ENCODE measurements around the gene GOLGA8R.
"Not testable (repeated sequence)": the region's sequence is repeated elsewhere in the genome, so short reads cannot be mapped to it uniquely, and the experiment has no call there.

Gene GOLGA8R, protein sequence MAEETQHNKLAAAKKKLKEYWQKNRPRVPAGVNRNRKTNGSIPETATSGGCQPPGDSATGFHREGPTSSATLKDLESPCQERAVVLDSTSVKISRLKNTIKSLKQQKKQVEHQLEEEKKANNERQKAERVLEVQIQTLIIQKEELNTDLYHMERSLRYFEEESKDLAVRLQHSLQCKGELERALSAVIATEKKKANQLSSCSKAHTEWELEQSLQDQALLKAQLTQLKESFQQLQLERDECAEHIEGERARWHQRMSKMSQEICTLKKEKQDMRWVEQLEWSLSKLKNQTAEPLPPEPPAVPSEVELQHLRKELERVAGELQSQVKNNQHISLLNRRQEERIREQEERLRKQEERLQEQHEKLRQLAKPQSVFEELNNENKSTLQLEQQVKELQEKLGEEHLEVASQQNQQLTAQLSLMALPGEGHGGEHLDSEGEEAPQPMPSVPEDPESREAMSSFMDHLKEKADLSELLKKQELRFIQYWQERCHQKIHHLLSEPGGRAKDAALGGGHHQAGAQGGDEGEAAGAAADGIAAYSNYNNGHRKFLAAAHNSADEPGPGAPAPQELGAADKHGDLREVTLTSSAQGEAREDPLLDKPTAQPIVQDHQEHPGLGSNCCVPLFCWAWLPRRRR

DNA sequence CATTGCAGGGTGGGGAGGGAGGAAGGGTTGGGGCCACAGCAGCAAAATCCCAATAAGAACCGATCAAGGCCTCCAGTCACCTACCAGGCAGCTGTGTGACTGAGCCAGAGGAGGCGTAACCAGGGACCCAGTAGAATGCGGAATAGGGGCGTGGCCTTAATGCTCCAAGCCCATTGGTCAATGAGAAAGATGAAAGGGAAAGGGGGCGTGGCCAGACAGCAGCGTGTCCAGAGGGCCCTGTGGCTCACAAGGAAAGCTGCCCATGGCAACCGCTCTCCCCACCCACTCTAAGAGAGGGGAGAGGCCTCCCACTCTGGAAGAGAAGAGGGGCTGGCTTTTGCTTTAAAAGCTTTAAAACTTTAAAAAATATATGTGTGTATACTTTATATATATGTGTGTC lies at the start of gene GOLGA8R:
GOLGA8R (minus strand) TSS at position 101 of the 400 bp plus-strand sequence; CDS start at position 3, 98 bp downstream.
- not testable (repeated sequence) for DNase-seq

DNA sequence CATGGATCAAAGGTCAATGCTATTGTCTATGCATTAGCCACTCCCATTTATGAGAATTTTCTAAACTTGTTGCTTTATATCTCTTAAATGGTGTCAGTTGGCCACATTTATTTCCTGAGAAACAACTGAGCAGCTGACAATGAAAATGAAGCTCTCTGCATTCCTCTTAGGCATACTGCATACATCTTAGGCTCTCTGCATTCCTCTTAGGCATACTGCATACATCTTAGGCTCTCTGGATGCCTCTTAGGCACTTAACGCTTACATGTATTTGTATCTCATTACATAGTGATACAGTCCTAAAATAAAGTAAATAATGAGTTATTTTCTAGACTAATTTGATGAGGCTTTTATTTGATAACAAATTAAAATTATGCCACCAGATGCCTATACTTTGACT lies 49.8 kb upstream of the GOLGA8R start:
- DNase-seq = not testable (repeated sequence)

DNA sequence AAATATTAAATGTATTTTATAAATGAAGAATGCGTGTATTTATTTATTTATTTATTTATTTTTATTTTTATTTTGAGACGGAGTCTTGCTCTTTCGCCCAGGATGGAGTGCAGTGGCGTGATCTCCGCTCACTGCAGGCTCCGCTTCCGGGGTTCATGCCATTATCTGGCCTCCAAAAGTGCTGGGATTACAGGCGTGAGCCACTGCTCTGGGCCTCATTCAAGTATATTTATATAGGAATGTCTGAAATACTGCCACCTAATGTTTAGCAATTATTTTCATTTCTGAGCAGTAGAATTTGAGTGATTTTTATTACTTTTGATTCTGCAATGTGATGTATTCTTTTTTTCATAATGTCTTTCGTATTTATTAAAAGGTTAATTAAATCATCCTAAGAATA lies 48.1 kb upstream of the GOLGA8R start:
- DNase-seq = not testable (repeated sequence)

DNA sequence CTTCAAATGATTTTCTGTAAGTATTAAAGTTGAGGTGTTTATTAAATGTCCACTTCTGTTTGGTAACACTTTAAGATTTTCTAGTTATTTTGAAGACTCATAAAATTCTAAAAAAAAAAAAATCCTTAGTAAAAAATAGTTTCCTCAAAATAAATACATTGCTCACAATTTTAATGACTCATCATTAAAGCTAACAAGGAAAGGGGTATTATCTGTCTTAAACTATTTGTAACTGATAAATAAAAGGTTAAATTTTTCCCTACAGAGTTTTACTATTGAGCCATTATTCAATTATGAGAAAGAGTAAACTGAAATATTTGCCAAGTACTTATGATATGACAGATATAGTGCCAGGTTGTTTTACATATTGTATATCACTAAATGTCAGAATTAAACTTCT lies 38.6 kb upstream of the GOLGA8R start:
- not testable (repeated sequence) for DNase-seq

DNA sequence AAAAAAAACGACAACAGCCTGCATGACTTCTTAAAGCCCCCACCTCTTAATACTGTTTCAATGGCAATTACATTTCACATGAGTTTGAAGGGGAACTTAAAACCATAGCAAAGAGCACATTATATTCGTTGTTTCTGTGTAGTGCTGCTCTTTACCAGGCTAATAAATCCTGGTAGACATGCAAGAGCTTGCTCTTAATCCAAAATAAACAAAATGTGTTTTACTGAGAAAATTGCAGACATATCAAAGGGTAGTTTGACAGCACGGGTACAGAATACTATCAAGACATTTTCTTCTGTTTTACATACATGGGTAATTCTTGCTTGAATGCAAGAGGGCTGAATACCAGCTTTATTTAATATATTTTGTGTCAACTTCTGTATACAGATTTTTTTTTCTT lies 24.3 kb upstream of the GOLGA8R start:
- DNase-seq = not testable (repeated sequence)

DNA sequence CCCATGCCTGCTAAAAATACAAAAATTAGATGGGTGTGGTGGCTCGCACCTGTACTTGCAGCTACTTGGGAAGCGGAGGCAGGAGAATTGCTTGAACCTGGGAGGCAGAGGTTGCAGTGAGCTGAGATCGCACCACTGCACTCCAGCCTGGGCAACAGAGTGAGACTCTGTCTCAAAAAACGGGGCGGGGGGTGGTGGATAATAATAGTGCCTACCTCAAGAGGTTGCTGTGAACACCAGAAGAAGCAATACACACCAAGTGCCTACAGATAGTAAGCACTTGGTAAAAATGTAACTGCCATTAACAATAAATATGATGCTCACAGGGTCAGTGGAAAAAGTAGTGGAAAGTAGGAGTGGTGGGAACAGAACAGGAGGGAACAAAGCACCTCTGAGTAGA lies 21.8 kb upstream of the GOLGA8R start:
- not testable (repeated sequence) for DNase-seq

DNA sequence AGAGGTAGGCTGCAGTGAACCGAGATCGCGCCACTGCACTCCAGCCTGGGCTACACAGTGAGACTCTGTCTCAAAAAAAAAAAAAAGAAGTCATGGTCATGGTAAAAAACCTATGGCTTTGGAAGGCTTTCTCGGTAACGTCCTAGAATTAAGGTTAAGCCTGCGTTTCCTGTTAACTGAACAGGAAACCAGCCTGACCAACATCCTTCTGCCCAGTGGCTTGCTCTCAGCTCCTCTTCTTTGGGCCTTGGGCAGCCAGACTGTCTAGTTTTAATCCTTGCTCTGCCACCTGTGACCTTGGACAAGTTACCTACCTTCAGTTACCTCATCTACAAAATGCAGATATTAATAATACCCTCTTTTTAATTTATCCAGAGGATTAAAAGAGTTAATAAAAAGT lies 6.7 kb upstream of the GOLGA8R start:
- not testable (repeated sequence) for DNase-seq

DNA sequence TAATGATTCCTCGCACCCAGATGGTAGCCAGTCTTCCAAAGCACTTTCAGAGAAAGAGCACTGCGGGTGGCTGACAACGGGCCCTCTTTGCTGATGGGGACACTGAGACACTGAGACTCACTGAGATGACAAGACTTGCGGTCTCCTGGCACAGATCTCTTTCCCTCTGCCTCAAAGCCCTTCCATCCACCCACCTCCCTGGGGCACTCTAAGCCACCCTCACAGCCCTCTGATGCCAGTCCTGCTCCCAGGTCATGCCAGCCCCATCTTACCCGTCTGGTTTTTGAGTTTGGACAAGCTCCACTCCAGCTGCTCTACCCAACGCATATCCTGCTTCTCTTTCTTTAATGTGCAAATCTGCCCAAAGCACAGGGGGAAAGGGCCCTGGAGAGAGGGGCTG lies 6.4 kb downstream of the GOLGA8R start:
- DNase-seq = not testable (repeated sequence)

DNA sequence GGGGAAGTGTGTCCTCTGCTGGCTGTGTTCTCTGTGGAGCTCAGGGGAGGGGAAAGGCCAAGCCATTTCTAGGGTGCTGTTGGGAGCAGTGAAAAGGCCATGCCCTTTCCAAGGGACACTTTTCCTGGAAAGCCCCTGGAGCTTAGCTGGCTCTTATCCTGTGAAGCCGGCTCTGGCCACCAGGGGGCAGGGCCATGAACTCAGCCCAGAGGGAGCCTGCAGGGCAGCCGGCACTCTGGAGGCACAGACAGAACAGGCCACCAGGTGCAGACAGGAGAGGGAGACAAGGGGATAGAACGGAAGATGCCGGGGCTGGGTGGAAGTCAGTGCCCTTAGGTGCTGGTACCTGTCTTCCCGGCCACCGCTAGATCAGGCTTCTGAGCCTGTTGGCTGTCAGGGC lies 15.1 kb downstream of the GOLGA8R start:
- DNase-seq = not testable (repeated sequence)

DNA sequence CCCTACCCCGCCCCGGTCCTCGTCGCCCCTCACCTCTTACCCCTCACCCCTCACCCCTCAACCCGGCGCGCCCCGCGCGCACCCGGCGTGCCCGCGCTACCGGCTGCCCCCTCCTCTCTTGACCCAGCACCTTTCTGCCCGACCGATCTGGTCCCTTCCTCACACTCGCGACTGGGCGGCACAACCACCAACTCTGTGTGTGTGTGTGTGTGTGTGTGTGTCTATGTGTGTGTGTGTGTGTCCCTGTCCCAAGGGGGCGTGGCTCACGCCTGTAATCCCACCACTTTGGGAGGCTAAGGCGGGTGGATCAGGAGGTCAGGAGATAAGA lies 20.4 kb downstream of the GOLGA8R start:
- not testable (repeated sequence) for DNase-seq

DNA sequence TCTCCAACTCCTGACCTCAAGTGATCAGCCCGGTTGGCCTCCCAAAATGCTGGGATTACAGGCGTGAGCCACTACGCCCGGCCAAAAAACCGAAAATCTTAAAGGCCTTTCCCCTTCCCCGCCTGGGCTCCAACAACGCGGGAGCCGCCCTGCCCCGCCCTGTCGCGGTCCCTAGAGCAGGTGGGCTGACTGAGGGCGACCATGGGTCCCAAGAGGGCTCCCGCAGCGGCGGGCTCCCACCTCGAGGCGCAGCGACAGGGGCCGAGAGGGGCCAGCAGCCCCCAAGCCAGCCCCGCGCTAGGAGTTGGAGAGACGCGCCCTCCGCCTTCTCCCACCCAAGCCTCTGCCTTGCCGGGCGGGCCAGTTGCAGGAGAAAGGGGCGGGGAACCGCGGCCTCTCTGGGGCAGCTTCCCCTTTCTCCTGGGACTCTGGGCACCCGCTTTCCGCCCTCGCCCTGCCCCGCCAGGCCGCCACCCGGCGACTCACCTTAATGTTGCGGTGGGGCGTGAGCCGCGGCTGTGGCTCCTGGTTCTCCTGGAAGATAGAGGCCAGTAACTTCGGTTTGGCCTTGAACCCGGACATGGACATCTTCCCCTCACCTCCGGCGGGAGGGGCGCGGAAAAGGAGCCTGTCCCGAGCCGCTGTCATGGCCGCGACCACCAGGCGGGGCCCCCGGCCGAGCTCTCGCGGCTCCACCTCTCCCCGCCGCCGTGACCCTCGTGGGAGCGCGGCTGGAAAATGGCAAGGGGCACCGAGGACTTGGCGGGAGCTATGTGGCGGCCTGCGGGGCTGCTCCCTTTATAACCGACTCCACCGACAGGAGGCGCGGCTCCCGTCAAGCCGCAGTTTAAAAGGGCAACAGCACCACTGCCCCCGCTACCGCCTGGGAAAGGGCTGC lies 21.0 kb downstream of the GOLGA8R start, which contains the start of gene CHRFAM7A:
CHRFAM7A (minus strand) TSS at position 775 of the 898 bp plus-strand sequence. CDS start 10,189 bp downstream, outside the sequence.
- not testable (repeated sequence) for DNase-seq

DNA sequence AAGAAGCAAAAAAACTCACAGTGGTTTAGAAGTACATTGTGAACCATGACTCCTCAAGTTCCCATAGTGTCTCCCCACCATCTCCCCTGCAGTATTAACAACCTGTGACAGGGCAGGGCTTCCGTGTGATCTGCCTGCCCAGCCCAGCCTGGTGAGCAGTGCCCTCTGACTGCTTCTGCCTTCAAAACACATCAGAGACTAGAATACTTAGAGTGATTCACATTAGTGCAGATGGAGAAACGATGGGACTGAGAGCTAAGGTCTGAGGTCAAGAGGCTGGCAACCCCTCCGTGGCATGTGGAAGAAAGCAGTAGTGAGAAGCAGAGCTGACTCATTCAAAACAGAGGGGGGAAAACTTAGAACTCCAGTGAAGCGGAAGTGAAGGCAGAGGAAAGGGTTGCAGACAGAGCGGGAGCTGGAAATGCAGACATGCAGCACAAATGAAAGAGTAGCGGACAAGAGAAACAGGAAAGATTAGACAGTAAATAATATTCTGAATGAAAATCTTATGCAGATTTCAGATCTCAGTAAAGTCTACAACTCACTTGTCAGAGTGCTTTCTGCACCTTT lies 27.7 kb downstream of the GOLGA8R start:
- not testable (repeated sequence) for DNase-seq

DNA sequence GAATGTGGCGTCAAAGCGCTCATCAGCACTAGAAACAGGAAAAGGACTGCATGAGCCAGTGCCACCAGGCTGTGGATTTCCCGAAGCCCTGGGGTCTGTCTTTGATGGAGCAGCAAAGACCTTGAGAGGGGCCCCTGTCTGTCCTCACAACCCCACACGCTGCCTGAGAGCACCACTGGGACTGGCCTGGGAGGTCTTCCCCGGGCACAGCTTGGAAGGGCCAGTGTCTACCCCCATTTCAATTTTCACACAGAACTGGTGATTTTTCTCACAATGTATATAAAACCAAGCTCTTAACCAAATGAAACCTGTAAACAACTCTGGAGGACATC lies 37.0 kb downstream of the GOLGA8R start:
- DNase-seq = not testable (repeated sequence)

DNA sequence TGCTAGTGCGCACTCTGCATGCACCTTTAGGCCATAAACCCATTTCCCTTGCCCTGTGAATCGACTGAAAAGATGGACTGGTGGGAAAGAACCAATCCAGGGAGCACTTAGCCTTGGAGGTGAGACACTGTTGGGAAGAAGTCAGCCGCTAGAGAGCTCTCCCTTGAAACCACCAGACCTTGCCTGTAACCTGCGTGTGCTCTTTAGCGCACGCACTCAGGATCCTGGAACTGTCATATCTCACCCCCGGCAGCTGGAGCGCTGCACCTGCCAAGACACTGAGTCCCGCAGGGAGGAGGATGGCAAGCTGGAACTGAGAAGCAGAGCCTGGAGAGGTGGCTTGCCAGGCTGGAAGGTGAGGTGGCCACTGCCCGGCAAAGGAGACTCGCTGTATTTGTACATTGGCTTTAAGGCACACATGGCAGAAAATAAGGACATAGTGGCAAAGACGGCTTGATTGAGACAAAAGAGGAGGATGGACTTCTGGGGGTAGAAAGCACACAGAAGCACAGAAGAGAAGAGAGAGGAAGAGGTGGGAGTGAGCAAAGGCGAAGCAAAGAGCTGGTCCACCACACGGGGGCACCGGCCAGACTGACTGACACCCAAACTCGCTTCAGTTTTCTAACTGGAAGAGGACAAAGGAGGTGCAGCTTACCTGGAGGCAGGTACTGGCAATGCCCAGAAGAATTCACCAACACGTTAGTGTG lies 37.5 kb downstream of the GOLGA8R start:
- not testable (repeated sequence) for DNase-seq

DNA sequence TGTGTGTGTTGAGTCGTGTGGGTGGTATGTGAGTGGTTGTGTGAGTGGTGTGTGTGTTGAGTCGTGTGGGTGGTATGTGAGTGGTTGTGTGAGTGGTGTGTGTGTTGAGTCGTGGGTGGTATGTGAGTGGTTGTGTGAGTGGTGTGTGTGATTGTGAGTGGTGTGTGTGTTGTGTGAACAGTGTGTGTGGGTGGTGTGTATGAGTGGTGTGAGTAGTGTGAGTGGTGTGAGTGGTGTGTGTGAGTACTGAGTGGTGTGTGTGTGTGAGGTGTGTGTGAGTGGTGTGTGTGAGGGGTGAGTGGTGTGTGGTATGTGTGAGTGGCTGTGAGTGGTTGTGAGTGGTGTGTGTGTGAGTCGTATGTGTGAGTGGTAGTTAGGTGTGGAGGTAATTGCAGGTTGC lies 38.2 kb downstream of the GOLGA8R start:
- DNase-seq = not testable (repeated sequence)

DNA sequence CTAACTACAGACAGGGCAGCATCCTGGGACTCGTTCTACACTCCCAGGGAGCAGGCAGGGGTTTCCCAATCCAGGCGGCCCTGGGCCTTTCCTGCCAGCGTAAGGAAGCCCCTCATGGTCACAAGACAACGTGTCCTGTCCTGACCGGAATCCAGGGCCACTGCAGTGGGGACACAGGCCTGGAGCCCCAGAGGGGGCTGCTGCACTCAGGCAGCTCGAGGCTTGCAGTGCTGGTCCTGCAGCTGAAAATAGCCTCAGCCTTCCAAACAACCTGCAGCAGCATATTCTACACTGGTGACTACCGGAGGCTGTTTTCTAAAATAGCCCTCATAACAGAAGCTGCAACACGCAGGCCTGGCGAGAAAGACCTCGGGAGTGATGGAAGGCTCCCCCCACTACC lies 39.2 kb downstream of the GOLGA8R start:
- DNase-seq = not testable (repeated sequence)

DNA sequence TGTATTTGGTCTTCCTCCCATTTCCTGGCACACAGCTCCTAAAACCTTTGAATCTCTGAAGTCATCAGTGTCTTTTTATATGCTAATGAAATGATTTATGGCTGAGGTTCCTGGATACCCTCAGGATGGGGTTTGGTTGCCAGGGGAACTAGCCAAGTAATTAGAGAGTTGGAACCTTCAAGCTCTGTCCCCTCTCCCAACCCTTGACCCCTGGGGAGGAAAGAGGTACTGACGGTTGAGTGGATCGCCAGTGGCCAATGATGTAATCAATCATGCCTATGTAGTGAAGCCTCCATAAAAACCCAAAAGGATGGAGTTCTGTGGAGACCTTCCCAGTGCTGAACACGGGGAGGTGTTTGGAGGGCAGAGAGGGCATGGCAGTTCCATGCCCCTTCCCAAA lies 45.8 kb downstream of the GOLGA8R start:
- DNase-seq = not testable (repeated sequence)

DNA sequence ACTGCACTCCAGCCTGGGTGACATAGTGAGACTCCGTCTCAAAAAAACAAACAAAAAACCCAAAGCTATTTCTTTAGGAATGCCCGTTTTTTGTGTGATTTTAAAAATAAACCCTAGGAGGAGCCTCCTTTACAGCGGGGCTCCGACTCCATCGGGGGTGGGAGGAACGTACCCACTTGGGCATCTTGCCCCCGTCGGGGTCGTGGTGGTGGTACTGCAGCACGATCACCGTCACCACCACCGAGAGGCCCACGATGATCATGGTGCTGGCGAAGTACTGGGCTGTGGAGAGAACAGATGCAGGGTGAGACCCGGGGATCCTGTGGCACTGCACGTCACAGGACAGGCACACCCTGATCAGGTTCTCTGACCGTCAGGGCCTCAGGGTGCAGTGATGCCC lies 46.8 kb downstream of the GOLGA8R start:
- DNase-seq = not testable (repeated sequence)

DNA sequence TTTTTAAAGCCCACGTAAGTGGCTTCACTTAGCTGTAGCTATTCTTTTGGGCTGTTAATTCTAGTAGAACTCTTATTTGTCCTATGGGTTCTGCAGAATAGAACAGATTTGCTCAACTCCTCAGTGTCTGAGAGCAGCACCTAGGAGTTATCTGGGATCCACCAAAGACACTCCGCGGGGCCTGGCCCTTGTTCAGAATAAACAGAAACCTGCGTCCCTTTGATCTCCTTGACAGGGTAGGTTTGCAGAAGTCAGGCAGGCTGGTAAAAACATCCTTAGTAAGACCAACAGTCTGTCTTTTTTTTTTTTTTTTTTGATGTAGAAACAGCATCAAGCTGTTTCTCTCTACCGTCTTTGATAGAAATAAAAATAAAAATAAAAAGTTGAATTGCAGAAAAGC lies 52.7 kb downstream of the GOLGA8R start:
- not testable (repeated sequence) for DNase-seq

DNA sequence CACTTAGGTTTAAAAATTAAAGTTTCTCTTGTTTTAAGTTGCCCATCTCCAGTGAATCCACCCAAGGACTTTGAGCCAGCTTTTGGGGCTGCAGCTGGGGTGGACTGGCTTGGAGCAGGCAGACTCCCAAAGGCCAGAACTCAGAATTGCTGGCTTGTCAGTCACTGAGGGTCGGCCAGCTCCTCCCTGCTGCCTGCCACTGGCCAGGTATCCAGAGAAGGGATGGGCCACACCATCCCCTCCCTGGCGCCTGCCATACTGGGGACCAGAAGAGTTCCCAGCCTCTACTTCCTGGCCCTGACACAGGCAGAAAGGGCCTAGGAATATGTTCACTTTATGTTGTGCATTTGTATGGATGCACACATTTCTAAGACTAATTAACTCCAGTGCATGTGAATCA lies 53.1 kb downstream of the GOLGA8R start:
- not testable (repeated sequence) for DNase-seq

DNA sequence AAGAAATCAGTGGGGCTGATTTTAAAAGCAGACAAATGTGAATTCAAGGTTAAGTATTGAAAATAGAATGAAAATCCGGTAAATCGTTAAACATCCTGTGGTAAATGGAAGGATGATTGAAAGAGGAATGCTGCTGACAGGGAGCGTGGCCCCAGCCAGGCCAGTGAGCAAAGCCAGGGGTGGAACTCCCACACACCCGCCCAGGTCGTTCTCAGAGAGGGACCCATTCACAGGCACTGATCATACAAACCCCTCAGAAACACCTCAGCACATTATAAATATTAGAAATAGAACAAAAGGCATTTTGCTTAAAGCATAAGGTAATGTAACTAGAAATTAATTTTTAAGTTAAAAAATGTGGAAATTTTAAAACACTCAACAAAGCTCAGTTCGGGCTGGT lies 59.0 kb downstream of the GOLGA8R start:
- not testable (repeated sequence) for DNase-seq

All from NCI-H345 (cell line).